COR-L47 (cell line): ENCODE measurements around the gene FHIT.

Experiments
- DNase-seq: peaks from one replicate; lab custom pipeline; 2025; lab: John Stamatoyannopoulos, UW

FHIT gene

DNA sequence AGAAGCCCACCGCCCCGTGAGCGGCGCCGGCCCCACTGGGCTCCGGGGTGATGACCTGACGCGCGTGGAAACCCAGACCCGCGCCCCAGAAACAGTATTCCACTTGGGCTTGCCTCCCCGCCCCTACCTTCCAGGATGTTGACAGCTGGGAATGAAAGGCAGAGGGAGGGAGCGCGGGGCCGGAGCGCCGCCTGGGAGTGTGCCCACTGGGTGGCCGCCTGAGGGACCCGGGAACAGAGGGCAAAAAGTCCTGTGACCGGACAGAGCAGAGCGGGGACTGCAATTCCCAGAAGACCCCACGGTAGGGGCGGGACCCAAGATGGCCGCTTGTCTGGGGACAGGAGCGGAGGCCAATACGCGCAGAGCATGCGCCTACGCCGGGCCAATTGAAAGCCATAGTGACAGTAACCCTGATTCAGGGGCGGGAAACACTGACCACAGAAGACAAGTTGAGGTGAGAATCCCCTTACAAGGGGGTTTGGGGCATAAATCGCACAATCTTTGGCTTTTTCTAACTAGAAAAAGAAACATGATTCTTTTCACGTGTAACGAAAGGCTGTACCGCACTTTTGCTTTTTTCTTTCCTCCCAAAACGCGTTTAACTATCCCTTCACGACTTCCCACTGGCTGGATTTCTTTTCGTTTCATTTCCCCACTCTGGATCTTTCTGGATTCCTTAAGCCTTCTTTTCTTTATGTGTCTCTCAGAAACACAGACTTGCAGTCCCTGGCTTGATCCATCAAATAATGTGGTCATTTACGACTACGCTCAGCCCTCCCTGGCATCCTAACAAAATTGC lies at the start of gene FHIT:
FHIT (minus strand) TSS at position 279 of the 799 bp plus-strand sequence.
- DNase-seq: peak; percentile 78

DNA sequence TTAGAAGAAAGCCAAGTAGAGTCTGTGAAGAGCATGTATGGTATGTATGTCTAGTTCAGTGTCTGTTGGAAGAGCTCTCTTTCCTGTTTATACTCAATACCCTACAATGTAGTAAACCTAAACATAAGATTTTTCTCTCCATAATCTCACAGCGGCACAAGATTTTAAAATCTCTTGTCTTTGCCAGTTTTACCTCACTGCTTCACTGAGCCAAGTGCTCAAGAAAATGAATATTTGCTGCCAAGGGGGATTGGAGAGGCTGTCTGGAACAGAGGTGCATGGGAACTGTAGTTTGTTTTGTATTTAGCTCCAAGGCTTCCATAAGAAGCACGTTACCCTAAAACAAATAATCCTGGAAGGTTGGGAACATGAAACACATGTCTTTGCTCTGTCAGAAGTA lies 49.5 kb upstream of the FHIT start:
- no peak for DNase-seq

DNA sequence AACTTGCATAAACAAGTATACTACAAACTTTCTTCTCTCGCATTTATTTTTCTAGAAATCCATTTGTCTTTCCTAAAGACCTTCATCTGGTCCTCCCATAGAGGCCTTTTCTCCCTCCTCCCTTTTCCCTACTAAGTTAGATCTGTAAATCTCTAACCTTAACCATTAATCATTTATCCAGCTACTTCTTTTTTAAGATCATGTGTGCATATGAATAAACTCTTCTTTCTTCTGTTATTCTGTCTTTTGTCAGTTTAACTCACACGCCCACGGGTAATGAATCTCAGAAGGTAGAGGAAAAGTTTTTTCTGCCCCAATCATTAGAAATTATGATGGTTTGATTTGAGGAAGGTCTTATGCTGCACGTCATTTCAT lies 48.7 kb upstream of the FHIT start:
- DNase-seq: no peak

DNA sequence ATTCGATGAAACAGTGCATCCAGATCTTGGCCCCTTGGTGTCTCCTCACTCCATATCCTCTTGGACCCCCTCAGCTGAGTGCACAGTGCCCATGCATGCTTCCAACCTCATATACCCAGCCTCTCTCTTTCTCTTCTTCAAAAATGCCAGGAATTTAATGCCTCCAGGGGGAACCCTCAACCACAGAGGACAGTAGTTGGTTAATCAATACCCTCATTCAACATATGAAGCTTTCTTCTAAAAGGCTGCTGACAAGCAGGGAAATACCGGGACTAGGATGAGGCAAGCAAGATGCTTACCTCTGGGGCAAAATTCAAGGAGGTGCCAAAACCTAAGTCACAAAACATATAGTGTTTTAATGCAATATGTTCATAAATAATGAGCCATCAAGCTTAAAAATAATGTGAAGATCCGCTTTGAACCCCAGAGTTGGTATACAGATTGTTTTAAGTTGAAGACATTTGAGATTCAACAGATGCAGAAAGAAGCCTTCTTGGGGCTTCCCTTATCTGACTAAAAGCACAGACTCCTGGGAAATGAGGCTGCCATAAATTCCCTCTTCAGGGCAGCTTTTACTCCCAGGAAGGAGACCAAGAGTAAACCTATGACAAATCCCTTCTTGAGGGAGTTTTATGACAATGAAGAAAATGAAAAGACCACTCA lies 48.2 kb upstream of the FHIT start:
- no peak for DNase-seq

DNA sequence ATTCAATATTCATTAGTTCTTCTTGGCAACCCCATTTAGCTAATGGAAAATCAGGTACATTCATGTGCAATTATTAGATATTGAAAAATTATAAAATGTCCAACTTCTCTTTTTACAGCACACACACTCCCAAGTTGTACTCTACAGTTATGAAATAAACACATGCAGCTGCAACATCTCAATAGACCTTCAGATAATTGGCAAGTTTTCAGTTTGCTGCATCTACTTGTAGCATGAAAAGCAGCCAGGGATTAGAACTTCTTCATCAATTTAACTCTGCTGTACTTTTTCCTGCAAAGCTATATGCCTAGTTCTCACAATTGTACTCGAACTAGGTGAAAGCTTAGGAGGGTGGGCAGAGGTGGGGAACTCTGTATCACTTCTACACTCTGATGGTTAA lies 46.6 kb upstream of the FHIT start:
- no peak for DNase-seq

DNA sequence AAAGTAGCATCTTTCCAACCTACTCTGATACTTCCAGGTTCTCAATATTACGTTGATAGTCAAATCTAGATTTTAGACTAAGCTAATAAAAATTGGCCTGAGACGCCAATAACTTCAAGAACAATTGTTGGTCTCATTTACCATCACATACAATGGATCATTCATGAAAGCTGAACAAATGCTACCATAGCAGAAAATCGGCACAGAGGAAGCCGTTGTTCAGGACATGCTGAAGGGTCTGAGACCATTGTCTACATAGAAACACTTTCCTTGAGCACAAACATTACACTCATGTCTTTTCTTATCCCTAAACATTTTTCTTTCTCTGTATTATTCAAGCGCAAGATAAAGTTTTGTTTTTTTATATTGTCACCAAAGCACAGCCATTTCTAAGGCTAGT lies 37.2 kb upstream of the FHIT start:
- no peak for DNase-seq

DNA sequence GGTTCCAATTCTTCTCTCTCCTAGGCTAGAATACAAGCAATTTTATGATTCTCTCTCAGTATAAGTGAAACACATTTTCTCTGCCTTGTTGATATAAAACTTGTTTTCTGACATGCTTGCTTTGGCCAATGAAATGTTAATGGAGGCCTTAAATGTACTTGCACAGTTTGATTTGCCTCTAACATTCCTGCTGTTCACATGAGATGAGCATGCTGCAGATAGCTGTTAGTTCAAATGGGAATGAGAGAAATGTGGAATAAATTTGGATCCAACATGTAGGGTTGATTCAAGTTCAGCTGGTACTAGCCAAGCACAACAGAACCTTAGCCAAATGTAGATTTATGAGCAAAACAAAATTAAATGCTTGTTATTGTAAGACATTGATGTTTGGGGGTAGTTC lies 32.6 kb upstream of the FHIT start:
- DNase-seq: no peak

DNA sequence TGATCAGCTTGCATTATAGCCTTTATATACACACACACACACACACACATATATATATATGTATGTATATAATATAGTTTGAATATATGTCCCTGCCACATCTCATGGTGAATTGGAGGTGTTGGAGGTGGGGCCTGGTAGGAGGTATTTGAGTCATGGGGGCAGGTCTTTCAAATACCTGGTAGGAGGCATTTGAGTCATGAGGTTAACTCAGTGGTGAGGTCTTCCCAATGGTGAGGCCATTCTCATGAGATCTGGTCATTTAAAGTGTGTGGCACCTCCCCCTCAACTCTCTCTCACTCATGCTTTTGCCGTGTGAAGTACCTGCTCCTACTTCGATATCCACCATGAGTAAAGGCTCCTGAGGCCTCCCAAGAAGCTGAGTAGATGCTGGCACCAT lies 27.5 kb upstream of the FHIT start:
- no peak for DNase-seq

DNA sequence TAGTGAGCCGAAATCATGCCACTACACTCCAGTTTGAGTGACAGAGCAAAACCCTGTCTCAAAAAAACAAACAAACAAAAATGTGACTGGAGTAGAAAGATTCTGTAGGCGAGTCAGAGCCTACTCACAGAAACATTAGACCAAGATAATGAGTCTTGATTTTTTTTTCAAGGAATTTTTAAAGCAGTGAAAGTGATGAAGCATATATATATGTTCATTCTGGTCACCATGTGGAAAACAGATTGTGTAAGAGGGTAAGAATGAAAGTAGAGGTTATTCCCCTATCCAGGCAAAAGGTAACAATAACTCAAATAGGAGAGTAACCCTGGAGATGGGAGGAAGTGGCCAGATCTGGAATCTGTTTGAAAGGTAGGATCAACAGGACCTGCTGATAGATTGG lies 26.2 kb upstream of the FHIT start:
- no peak for DNase-seq

DNA sequence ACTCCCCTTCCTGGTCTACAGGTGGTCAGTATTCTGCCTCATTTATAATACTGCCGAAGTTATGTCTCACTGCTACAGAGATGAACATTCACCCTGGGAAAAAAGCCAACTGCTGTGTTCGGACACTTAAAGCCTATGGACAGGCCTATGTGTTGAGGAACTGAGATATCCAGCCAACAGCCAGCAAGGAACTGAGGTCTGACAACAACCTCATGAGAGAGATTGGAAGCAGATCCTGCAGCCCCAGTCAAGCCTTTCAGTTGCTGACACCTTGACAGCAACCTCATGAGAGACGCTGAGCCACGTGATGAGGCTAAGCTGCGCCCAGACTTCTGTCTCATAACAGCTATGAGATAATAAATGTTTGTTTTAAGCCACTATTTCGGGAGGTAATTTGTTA lies 18.2 kb upstream of the FHIT start:
- DNase-seq: no peak

DNA sequence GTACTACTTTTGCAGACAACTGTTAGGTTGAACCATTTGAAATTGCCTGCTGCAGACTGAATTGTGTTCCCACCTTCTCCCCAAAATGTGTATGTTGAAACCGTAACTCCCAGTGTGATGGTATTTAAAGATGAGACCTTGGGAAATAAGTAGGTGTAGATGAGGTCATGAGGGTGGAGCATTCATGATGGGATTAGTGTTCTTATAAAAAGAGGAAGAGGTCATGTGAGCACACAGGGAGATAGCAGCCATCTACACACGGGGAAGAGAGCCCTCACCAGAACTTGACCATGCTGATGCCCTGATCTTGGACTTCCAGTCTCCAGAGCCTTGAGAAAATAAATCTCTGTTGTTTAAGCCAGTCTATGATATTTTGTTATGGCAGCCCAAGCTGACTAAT lies 17.4 kb upstream of the FHIT start:
- DNase-seq: no peak

DNA sequence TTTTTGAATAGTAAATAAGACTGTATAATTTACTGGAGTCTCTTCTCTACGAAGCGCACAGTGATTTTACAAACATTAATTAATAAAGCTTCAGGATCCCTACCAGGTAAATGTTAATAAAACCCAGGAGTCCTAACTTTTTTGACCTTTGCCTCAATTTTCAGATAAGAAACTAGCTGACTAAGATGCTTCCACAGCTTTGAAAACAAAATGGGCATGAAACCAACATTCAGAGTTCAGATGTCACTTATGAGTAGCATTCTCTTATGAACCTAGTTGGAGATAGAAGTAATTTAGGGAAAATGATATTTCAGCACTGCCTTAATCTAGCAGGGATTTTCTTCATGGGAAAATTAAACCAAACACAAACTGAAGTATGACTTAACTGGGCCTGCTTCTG lies 13.0 kb upstream of the FHIT start:
- no peak for DNase-seq

DNA sequence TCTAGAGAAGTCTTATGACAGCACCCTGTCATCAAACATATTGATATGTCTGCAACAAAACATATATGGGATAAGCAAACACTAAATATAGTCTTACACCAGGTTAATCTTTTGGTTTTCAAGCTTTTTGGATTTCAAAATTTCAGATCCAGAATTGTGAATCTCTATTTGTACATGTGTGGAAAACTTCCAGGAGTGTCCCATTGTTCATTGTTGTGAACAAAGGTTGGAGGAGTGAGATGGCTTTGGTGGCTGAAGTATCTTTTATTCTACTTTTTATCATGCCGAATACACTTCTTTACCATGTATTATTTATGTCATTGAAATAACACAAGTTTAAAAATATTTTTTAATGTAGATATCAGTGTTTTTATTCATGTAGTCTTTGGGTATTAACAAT lies 5.9 kb upstream of the FHIT start:
- no peak for DNase-seq

DNA sequence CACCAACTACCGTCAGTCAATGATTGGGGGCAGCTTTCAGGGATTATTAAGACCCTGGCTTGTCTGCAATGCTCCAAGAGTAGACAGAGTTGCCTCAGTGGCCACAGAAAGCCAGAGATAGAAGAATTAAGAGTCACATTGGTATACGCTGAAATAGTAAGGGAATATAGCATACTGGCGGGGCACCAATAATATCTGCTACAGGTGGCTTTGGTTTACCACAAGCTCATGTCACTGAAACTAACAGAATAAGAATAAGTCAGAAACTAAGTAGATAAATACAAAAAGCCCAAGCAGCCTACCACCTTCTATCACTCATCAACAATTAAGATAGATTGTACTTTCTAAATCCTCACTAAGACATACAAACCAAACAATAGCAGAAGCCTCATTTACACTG lies 2.5 kb upstream of the FHIT start:
- DNase-seq: no peak

DNA sequence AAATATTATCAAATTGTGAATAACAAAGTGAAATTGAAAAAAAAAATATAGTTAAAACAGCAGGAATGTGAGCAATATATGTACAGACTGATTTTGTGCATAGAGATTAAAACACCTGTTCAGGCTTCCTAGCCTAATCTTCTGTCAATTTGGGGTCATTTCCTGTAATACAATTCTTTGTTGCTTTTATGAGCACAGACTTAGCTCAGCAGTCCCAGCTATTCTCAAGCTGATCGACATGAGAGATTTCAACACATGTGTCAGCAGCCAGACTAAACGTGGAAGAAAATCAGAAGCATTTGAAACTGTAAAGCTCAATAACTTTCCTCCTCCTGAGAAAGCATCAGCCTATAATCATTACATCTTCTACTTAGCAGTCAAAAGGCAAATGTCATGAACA lies 1.6 kb upstream of the FHIT start:
- no peak for DNase-seq

DNA sequence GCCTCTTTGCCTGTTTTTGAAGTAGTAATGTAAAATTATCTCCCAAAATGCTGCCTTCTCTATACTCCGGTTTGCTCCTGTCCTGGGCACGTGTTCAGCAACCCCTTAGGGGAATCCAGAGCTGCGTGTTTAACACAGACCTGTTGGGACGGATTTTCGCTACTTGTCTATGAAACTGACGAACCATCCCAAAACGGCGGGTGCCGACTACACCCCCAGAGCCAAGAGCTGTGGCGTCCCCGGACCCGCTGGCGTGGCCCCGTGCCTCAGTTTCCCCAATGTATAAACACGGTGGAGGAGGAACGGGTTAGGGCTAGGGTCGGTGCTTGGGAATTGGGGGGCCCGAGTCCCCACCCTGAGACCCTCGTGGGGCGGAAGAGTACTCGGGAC lies 473 bp downstream of the FHIT start:
- DNase-seq: no peak

DNA sequence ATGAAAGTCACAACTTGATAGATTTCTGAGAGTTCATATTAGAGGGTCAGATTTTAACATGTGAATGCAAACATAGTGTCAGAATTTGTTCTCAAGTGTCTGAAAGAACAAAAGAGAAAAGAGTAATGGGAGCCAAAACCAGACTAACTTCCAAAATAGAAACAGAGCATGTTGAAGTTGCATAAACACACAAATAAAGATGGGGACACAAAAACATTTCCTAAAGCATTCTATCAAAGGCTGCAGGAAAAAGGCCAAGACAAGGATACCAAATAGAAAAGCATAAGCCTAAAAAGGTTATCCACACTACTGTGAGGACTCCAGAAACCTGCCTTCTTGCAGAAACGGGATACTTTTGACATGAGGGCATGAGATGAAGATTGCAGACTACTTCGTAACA lies 2.8 kb downstream of the FHIT start:
- DNase-seq: no peak

DNA sequence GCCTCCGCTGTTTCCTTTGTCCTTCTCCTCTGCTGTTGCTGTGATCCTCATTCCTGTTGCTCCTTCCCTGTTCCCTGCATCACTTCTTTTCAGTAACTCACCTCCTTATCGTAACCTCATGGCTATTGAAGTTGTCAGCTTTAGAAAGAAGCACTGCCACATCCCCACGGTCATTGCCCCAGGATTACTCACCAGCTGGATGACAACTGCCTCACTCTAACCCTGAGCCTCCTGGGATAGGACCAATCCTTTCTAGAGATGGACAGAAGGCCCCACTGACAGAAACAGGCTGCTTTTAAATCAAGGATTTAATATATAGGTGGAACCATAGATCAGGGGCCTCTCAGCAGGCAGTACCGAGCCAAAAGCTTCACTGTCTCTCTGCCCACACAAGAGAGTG lies 4.1 kb downstream of the FHIT start:
- no peak for DNase-seq

DNA sequence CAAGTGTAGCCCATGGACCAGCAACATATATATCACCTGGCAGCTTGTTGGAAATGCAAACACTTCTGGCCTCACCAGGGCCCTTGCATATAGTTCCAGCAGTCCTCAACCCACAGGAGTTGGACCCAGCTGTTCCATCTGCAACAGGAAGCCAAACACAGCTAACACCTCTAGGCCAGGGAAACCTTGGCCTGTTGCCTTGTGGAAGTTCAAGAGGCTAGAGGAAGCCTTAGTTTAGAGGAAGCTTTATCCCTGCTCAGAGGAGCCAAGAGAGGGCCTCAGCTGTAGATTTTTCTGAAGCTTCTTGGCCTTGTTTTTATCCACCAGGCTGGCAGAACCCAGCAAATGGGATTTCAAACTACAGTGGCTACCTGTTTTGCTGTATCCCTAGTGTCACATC lies 11.4 kb downstream of the FHIT start:
- no peak for DNase-seq

DNA sequence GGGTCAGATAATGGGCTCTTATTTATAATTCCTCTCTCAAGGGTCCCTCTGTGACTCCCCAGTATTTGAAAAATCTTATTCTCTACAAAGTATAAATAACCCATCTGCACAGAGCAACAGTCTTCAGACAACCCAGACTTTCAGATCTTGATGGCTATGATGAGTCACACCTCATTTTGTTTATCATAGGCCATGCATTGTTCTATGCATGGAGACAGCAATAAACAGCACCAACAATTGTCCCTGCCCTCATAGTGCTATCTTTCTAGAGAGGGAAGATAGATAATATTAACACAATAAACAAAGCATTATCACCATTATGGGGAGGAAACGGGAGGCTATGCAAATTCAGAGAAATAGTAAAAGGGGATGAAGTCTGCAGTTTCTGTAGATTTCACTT lies 13.4 kb downstream of the FHIT start:
- no peak for DNase-seq

DNA sequence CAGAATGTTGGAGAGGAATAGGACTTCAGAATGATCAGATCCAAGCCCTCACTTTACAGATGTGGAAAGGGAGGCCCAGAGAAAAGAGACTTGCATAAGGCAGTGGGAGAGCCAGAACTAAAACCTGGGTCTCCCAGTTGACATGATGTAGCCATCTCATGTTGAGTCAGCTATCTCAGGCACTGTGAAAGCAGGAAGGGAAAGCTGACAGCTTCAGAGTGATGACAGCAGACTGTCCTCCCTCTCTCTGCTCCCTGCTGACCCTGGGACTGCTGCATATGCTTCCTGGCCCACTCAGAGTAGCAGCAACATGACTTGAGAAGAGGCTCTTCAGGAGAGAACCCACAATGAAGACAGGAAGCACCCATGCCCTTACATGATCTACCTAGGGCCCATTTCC lies 14.7 kb downstream of the FHIT start:
- DNase-seq: no peak

DNA sequence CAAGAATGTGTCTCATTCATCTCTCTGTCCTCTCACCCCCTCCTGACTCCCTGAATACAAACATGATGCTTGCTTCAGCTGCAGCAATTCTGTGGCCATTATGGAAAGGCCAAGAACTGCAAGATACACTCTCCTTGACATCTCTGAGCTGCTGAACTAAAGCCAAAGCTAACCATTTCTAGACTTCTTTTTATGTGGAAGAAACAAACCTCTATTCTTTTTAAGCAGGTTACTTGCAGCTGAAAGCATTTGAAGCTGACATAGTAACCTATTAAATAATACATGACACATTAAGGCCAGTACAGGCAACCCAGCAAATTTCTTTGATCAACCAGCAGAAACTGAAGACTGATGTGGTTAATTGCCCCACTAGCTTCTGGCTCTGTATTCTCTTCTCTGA lies 17.5 kb downstream of the FHIT start:
- DNase-seq: no peak

DNA sequence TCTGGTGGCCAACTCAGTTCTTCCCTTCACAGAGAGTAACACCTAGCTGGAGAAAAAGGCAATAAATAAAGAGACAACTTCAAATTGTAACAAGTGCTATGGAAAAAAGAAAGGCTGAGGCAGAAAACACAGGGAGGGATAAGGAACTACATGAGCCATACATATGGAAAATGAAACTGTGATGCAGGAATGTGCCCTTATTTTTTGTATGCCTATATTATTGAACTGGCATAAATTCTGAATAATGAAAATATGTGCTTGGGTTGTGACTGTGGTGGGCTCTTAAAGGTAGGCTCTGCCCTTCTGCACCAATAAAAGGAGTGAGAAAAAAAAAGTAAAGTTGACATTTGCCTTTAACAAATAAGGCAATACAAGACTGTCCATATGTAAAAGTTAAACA lies 19.6 kb downstream of the FHIT start:
- DNase-seq: no peak

DNA sequence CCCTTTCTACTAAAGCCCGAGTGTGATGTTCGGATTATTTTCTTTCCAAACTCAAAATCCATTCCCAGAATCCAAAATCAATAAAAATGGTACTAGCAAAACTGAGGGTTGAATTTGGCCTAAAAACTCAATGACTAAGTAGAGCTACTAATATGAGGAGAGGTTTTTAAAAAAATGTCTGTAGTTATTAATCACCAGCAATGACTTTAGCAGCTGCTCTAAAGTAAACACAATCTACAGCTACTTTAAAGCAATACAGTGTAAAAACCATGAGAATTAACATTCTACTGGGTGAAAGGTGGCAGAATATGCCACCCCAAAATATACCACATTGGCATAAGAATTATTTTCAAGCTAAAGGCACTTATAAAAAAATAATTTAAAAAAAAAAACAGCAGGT lies 23.5 kb downstream of the FHIT start:
- no peak for DNase-seq
